HG03280 (cell line): Measurements from ENCODE around the gene GNA12.

Source experiments
- ATAC-seq: cut with Tn5 transposase; IDR thresholded peaks from one replicate; pipeline ENCODE4 v1.9.1; 2021; ENCODE audit warnings: mild to moderate bottlenecking, moderate library complexity; ENCODE audit not compliant: unreplicated experiment

Gene GNA12, protein sequence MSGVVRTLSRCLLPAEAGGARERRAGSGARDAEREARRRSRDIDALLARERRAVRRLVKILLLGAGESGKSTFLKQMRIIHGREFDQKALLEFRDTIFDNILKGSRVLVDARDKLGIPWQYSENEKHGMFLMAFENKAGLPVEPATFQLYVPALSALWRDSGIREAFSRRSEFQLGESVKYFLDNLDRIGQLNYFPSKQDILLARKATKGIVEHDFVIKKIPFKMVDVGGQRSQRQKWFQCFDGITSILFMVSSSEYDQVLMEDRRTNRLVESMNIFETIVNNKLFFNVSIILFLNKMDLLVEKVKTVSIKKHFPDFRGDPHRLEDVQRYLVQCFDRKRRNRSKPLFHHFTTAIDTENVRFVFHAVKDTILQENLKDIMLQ

DNA sequence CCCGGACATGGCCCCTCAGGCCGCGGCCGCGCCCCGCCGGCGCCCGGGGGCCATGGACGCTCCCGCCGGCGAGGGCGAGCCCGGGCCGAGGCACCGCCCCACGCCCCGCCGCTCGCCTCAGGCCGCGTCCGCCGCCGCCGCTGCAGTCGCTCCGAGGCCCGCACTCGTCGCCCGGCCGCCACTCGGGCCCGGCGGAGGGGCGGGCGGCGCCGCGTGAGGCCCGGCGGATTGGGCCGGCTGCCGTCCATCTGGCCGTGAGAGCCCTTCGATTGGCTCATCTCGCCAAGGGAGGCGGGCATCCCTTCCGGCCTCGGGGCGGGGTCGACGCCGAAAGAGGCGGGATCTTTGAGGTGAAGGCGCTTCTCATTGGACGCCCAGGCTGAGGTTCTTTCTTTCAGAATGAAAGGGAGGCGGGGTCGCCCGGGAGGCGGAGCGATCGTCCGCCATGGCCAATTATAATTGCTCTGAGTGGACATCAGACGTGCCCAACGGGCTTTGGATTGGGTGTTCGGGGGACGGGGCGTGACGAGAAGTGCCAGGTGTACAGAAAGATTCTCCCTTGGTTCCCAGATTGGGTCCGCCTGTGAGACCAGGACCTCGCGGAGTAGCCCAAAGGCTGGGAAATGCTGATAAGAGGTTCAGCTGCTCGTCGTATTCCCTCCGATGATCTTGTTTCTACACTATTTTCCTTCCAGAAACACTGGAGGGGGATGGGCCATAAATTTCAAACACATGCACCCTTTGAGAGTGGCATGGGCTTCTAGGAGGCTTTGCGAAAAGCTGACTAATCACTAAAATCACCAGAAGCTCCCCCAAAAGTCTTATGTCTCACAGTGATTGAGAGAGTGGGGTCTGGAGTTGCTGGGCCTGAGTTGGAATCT lies at the start of gene GNA12:
Gene GNA12, minus strand, starts transcription at position 156 of the 881 bp plus-strand sequence. Its CDS starts 147 bp downstream, at position 9.
- peak; percentile 97 for ATAC-seq

DNA sequence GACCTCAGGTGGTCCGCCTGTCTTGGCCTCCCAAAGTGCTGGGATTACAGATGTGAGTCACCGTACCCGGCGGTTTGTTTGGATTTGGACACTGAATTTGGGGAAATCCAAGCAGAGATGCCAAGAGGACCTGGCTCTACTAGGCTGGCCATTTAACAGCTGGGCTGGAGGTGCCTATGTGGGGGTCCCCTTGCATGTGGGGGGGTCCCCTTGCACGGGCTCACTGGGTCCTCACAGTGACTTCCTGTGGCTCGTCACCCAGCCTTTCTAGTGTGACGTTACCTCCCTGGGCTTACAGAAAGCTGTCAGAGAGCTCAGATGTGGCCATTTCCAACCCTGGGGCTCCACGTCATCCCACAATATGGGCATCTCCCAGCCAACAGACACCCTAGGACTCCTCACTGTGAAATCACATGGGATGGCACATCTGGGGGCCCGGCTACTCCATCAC lies 49.3 kb upstream of the GNA12 start:
- peak; percentile 25 for ATAC-seq

- no peak for ATAC-seq
Observed at GRCh38 chr7:2892549-2892948, 48.4 kb upstream of the GNA12 start.

- ATAC-seq, result no peak
Observed at GRCh38 chr7:2887816-2888215, 43.7 kb upstream of the GNA12 start.

DNA sequence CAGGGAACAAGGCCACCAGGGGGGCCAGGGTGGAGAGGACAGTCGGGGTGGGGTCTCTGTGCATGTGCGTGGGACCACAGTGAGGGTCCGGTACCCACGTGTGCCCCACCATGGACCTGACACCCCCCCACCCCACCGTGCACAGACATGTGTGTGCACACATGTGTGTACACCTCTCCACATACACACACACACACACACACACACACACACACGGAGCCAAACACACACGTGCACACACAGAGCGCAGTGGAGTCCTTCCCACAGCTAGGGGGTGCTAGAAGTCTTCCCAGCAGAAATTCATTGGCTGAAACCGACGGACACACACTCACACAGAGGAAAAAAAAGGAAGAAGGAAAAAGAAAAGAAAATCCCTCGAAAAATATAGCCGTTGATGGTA lies 42.8 kb upstream of the GNA12 start:
- ATAC-seq, result no peak

DNA sequence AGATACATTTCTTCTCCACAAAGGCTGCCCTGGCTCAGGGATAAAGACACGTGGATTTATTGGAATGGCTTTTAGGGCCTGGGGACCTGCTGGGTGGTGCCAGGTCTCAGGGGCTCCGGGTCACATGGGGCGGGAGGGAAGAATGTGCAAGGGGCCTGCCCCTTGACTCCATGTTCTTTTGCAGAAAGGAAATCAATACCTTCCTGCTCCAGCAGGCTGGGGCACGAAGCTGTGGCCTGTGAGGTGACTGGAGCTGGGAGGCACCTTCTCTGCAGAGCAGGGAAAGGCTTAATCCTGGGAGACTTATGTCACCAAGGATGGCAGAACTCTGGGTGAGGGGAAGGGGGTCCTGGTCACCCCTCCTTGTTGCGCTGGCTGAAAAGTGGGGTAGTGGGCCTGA lies 42.3 kb upstream of the GNA12 start:
- no peak for ATAC-seq

DNA sequence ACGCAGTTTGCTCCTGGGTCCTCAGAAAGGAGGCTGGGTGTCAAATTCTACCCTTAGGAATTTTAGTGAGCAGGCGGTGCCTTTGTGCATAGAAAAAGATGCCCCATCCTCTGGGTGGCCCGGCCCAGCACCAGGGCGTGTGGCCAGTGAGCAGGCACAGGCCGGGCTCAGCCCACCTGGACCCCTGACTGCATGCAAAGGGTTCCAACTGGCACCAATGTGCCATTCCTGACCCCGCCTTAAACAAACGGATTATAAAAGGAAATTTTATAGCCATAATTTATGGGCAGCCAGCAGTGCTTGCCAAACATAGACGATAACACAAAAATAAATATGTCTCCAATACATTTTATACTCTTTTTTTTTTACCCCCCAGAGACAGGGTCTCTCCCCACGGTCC lies 40.1 kb upstream of the GNA12 start:
- ATAC-seq, result no peak

GRCh38 chr7:2883101-2883500 lies 39.0 kb upstream of the GNA12 start:
- ATAC-seq, result no peak

GRCh38 chr7:2882111-2882510 lies 38.0 kb upstream of the GNA12 start:
- no peak for ATAC-seq

- no peak for ATAC-seq
Observed at GRCh38 chr7:2880874-2881533, 36.9 kb upstream of the GNA12 start.

GRCh38 chr7:2880051-2880450 lies 35.9 kb upstream of the GNA12 start:
- no peak for ATAC-seq

GRCh38 chr7:2879354-2879753 lies 35.2 kb upstream of the GNA12 start:
- no peak for ATAC-seq

DNA sequence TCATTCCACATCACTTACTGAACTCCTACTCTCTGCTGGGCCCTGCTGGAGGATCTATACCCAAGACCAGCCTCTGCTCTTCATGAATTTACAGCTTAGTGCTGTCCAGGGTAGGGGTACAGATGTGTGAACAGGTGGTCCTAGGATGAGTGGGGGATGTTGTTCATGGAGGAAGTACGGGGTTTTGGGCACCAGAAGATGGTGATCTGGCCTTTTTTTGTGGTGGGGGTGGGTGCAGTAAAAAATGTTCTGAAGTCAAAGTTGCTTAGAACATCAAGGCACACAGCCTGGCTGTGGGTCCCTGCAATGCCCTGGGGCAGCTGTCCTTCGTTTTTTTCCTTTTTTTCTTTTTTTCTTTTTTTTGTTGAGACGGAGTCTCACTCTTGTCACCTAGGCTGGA lies 34.2 kb upstream of the GNA12 start:
- ATAC-seq, result no peak

- no peak for ATAC-seq
Observed at GRCh38 chr7:2876031-2876731, 32.1 kb upstream of the GNA12 start.

DNA sequence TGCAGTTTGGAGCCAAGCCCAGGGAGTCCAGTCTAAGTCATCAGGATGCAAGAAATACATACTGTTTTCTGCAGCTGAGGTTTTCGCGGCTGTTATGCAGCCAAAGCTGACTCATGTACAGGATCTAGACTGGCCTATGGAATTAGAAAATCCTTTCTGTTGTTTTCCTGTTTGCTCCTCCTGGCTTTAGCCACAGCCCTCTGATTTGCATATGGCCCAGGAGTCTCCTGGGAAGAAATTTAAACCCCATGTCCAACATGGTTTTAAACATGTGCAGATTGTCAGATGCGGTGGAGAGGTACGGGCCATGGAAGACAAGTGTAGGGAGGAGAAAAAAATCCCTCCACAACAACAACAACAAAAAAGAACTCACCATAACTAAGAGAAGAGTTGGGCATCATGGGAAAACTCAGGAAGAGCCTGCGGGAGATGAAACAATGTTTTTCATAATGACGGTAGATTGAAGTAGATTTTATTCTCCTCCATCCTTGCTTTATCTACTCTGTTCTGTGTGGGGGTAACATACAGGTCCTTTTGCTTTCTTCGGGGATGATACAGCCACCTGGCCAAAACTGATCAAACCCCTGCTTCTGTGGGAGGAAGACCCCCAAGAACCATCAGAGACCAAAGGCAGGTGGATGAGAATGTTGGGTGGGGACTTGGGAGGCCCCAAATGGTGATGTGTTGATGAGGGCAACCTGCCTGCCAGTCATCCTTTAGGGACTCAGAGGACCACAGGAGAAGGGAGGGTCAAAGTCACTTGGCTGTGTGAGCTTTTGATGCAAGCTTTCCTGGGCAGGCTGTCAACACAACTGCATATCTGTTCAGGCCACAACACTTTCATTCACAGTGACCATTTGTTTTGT lies 29.8 kb upstream of the GNA12 start:
- no peak for ATAC-seq

- no peak for ATAC-seq
Observed at GRCh38 chr7:2873146-2873545, 29.0 kb upstream of the GNA12 start.

DNA sequence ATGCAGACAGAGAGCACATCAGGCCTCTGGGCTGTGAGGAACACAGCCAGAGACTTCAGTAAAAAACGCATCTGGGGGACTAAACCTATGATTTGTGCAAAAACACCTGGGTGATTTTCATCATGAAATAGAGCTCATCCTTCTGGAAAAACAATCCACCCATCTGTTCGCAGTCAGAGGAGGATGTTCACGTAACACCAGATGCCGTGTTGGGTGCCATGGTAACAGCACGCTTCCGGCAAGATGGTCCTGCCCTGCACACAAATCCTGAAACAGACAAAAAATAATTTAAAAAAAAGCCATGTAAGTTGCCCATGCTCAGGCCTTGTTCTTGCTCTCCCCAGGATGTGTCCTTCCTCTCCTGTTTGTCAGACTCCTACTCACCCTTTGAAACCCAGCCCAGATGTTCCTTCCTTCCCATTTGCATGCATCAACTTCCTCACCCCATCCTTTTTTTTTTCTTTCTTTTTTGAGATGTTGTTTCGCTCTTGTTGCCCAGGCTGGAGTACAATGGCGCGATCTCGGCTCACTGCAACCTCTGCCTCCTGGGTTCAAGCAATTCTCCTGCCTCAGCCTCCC lies 28.3 kb upstream of the GNA12 start:
- ATAC-seq, result no peak

DNA sequence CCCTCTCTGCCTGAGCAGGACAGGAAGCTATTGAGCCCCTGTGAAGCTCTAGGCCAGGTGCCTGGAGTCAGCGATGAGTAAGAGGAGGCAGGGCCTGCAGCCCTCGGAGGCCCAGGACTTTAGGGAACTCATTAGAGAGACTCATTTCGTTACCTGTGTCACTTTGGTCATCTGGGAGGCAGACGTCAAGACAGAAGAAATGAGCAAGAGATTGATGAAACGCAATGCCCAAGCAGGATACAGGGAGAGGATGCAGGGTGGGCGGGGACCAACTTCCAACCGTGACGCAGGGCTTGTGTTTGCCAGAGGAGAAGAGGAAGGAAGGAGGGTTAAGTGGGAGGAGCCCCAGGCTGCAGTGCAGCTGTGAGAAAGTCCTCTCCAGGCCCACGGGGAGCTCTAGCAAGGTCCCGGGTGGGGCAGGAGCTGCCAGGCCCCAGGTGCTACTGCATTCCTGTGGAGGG lies 26.4 kb upstream of the GNA12 start:
- ATAC-seq, result no peak

DNA sequence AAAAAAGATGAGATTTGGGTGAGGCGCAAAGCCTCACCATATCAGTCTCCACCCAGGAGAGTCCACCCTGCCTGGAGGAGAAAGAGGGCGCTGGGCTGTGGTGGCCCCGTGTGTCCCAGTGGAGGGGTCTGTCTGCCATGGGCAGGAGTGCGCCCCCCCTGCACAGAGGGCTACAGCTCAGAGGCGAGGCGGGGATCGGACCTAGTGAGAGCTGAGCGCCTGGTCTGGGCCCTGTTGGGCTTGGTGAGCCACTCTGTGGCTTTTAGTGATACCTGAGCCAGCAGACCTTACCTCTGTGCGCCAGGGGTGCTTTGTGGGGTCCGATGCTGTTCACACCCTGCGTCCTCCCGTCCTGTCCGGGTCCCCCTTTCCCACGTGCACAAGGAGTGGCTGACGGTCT lies 25.9 kb upstream of the GNA12 start:
- no peak for ATAC-seq
